ENCODE results near the gene AFF4. TPM values are rescaled to one million over a fixed set of nuclear protein-coding genes. Genes with fewer than 3 reads are reported as not detected.

Gene AFF4
- total and polyA plus RNA-seq, 9 of the 15 experiments (the other 6 are each of a cell fraction or from before 2014, with no cell fraction given) = 1.7 to 25.8 (median 17.9) TPM

DNA sequence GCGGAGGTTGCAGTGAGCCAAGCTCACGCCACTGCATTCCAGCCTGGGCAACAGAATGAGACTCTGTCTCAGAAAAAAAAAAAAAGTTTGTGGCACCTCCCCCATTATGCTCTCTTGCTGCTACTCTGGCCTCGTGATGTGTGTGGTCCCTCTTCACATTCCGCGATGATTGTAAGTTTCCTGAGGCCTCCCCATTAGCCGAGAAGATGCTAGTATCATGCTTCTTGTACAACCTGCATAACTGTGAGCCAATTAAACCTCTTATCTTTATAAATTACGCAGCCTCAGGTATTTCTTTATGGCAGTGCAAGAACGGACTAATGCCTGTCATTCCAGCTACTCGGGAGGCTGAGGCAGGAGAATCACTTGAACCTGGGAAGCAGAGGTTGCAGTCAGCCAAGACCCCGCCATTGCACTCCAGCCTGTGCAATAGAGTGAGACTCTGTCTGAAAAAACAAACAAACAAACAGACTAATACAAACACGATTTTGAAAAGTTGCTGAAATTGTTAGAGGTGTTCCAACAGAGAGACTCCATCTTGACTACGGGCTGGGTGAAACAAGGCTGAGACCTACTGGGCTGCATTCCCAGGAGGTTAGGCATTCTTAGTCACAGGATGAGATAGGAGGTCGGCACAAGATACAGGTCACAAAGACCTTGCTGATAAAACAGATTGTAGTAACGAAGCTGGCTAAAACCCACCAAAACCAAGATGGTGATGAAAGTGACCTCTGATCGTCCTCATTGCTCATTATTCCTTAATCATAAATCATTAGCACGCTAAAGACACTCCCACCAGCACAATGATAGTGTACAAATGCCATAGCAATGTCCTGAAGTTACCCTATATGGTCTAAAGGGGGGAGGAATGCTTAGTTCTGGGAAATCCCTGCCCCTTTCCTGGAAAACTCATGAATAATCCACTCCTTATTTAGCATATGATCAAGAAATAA is 8.3 kb upstream of the AFF4 start (continued):
- TF ChIP-seq ELK3 (CRISPR knock-in tag; IDR thresholded peaks at IDR 0.05) (no peak), HDAC3 (IDR thresholded peaks at IDR 0.05; ENCODE audit: borderline replicate concordance, partially characterized antibody) (peak; percentile 60), REST (IDR thresholded peaks at IDR 0.05; ENCODE audit: borderline replicate concordance) (peak; percentile 40), REST (CRISPR knock-in tag; IDR thresholded peaks at IDR 0.05; ENCODE audit: low read depth) (no peak), PREB (CRISPR knock-in tag; IDR thresholded peaks at IDR 0.05) (no peak), PHF8 (IDR thresholded peaks at IDR 0.05; ENCODE audit: borderline replicate concordance, low read length) (no peak), ZNF511 (CRISPR knock-in tag; IDR thresholded peaks at IDR 0.05) (no peak), GATA2 (CRISPR knock-in tag; IDR thresholded peaks at IDR 0.05) (no peak)

Data from K562 (cell line).